HEK293 (cell line): ENCODE measurements around the gene LGR5.

Experiments
- CTCF ChIA-PET: fragments of 350-600 bp; formaldehyde crosslinking; extraction: SDS; loops from one replicate; lab custom pipeline; 2021; ENCODE audit warnings: antibody characterized with exemption; lab: Yijun Ruan, JAX
- POLR2A ChIA-PET: fragments of 300-600 bp; formaldehyde crosslinking; extraction: SDS; loops from one replicate; lab custom pipeline; 2020; ENCODE audit warnings: antibody characterized with exemption, inconsistent platforms; lab: Yijun Ruan, JAX
- H3K27ac ChIP-seq: fragments of 200-500 bp; sonication (Bioruptor generic); 2 replicates; pipeline ENCODE4 v1.5.1; 2014; ENCODE audit warnings: low read depth, low read length, control low read depth, inconsistent platforms; ENCODE audit errors: extremely low read depth
- H3K36me3 ChIP-seq, 2 experiments: fragments of 200-500 bp in 1 of 2; sonication (Bioruptor generic) in 1 of 2; 1 replicate in 1 of 2; 2 replicates in 1 of 2; pipeline ENCODE4 v1.5.1; 2014 to 2017; ENCODE audit warnings: inconsistent platforms in 2 of 2, low read length in 2 of 2; ENCODE audit not compliant: control insufficient read depth in 2 of 2, insufficient read depth in 1 of 2
- H3K4me1 ChIP-seq: fragments of 200-500 bp; sonication (Bioruptor generic); 2 replicates; pipeline ENCODE4 v1.5.1; 2014; ENCODE audit warnings: mild to moderate bottlenecking, low read length, inconsistent platforms; ENCODE audit not compliant: control insufficient read depth, insufficient read depth
- H3K4me3 ChIP-seq: 2 replicates; pipeline ENCODE4 v1.5.1; 2011; ENCODE audit warnings: low read depth, mild to moderate bottlenecking, control low read depth, low read length, moderate library complexity
- H3K9me3 ChIP-seq: fragments of 200-500 bp; sonication (Bioruptor generic); 2 replicates; pipeline ENCODE4 v1.5.1; 2014; ENCODE audit warnings: low read depth, low read length, inconsistent platforms; ENCODE audit not compliant: control insufficient read depth, insufficient read depth
- BCL11A ChIP-seq: fragments of 450-650 bp; formaldehyde crosslinking; IDR thresholded peaks from 2 replicates; pipeline ENCODE4 v1.5.1; 2016; ENCODE audit warnings: low read depth, missing biosample characterization, missing genetic modification characterization
- GLIS1 ChIP-seq: fragments of 450-650 bp; formaldehyde crosslinking; IDR thresholded peaks from 2 replicates; pipeline ENCODE4 v1.5.1; 2016; ENCODE audit warnings: missing biosample characterization, missing genetic modification characterization
- KLF16 ChIP-seq: fragments of 450-650 bp; formaldehyde crosslinking; IDR thresholded peaks from 2 replicates; pipeline ENCODE4 v1.5.1; 2017; ENCODE audit warnings: missing biosample characterization, missing genetic modification characterization
- RBAK ChIP-seq: fragments of 450-650 bp; formaldehyde crosslinking; IDR thresholded peaks from 2 replicates; pipeline ENCODE4 v1.5.1; 2016; ENCODE audit warnings: missing biosample characterization, missing genetic modification characterization
- SCRT2 ChIP-seq: fragments of 450-650 bp; formaldehyde crosslinking; IDR thresholded peaks from 2 replicates; pipeline ENCODE4 v1.5.1; 2016; ENCODE audit warnings: missing biosample characterization, missing genetic modification characterization
- SP3 ChIP-seq: fragments of 450-650 bp; formaldehyde crosslinking; IDR thresholded peaks from 2 replicates; pipeline ENCODE4 v1.5.1; 2016; ENCODE audit warnings: missing biosample characterization, missing genetic modification characterization
- SP7 ChIP-seq: fragments of 450-650 bp; formaldehyde crosslinking; IDR thresholded peaks from 2 replicates; pipeline ENCODE4 v1.5.1; 2016; ENCODE audit warnings: missing biosample characterization, missing genetic modification characterization
- ZBTB17 ChIP-seq: fragments of 450-650 bp; formaldehyde crosslinking; IDR thresholded peaks from 2 replicates; pipeline ENCODE4 v1.5.1; 2016; ENCODE audit warnings: missing biosample characterization, missing genetic modification characterization
- ZBTB44 ChIP-seq: fragments of 450-650 bp; IDR thresholded peaks from 2 replicates; pipeline ENCODE4 v1.5.1; 2018; ENCODE audit warnings: missing biosample characterization, mild to moderate bottlenecking, missing genetic modification characterization
- ZEB2 ChIP-seq: fragments of 450-650 bp; formaldehyde crosslinking; IDR thresholded peaks from 2 replicates; pipeline ENCODE4 v1.5.1; 2016; ENCODE audit warnings: missing biosample characterization, missing genetic modification characterization
- ZNF140 ChIP-seq: fragments of 450-650 bp; formaldehyde crosslinking; IDR thresholded peaks from 2 replicates; pipeline ENCODE4 v1.5.1; 2016; ENCODE audit warnings: missing biosample characterization, missing genetic modification characterization
- ZNF18 ChIP-seq: fragments of 450-650 bp; formaldehyde crosslinking; IDR thresholded peaks from 2 replicates; pipeline ENCODE4 v1.5.1; 2016; ENCODE audit warnings: missing biosample characterization, missing genetic modification characterization
- ZNF223 ChIP-seq: fragments of 450-650 bp; formaldehyde crosslinking; IDR thresholded peaks from 2 replicates; pipeline ENCODE4 v1.5.1; 2016; ENCODE audit warnings: missing biosample characterization, missing genetic modification characterization
- ZNF23 ChIP-seq: fragments of 450-650 bp; formaldehyde crosslinking; IDR thresholded peaks from 2 replicates; pipeline ENCODE4 v1.5.1; 2016; ENCODE audit warnings: missing biosample characterization, missing genetic modification characterization, borderline replicate concordance
- ZNF266 ChIP-seq: fragments of 450-650 bp; formaldehyde crosslinking; IDR thresholded peaks from 2 replicates; pipeline ENCODE4 v1.5.1; 2016; ENCODE audit warnings: missing biosample characterization, missing genetic modification characterization, low read depth
- ZNF350 ChIP-seq: fragments of 450-650 bp; formaldehyde crosslinking; IDR thresholded peaks from 2 replicates; pipeline ENCODE4 v1.5.0; 2017; ENCODE audit warnings: missing biosample characterization, mild to moderate bottlenecking, missing genetic modification characterization
- ZNF354C ChIP-seq: fragments of 450-650 bp; formaldehyde crosslinking; IDR thresholded peaks from 2 replicates; pipeline ENCODE4 v1.5.1; 2016; ENCODE audit warnings: missing biosample characterization, missing genetic modification characterization, low read depth, borderline replicate concordance
- ZNF394 ChIP-seq: fragments of 450-650 bp; formaldehyde crosslinking; IDR thresholded peaks from 2 replicates; pipeline ENCODE4 v1.5.1; 2016; ENCODE audit warnings: missing biosample characterization, missing genetic modification characterization, mild to moderate bottlenecking, moderate library complexity, borderline replicate concordance
- ZNF600 ChIP-seq: fragments of 450-650 bp; formaldehyde crosslinking; IDR thresholded peaks from 2 replicates; pipeline ENCODE4 v1.5.1; 2016; ENCODE audit warnings: missing biosample characterization, missing genetic modification characterization
- ZNF830 ChIP-seq: fragments of 450-650 bp; IDR thresholded peaks from 2 replicates; pipeline ENCODE4 v1.5.0; 2018; ENCODE audit warnings: missing biosample characterization, missing genetic modification characterization, low read depth, mild to moderate bottlenecking, moderate library complexity
- TF ChIP-seq, protein P1 (sequence below): fragments of 450-650 bp; formaldehyde crosslinking; IDR thresholded peaks from 2 replicates; pipeline ENCODE4 v1.5.1; 2016; ENCODE audit warnings: missing biosample characterization, missing genetic modification characterization
- TF ChIP-seq, protein P2 (sequence below): fragments of 450-650 bp; formaldehyde crosslinking; IDR thresholded peaks from 2 replicates; pipeline ENCODE4 v1.5.1; 2016; ENCODE audit warnings: missing biosample characterization, missing genetic modification characterization
- TF ChIP-seq, protein P3 (sequence below): fragments of 450-650 bp; formaldehyde crosslinking; IDR thresholded peaks from 2 replicates; pipeline ENCODE4 v1.5.1; 2016; ENCODE audit warnings: missing biosample characterization, missing genetic modification characterization

Gene LGR5

DNA sequence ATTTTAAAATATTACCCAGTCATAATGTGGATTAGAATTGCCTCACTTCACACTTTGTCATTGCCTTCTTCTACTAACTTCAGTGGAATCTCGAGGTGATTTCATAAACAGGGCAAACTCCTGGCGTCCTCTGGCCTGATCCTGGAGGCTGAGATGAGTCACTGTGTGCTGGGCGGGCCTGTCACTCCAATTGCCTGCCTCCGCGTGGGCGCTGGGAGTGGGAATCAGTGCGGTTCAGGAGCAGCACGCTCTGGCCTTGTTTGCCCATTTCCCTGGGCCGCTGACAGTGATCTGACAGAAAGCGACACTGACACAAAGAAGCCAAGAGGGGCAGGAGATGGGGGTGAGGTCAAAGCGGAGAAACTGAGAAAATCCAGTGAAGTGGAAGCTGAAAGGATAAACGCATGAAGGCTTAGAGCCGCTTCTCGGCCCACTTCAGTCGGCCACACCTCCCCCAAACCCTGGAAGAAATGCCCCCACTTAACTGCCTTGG, 29.7 kb downstream of the LGR5 start (continued):
- TF ChIP-seq, protein P1, sequence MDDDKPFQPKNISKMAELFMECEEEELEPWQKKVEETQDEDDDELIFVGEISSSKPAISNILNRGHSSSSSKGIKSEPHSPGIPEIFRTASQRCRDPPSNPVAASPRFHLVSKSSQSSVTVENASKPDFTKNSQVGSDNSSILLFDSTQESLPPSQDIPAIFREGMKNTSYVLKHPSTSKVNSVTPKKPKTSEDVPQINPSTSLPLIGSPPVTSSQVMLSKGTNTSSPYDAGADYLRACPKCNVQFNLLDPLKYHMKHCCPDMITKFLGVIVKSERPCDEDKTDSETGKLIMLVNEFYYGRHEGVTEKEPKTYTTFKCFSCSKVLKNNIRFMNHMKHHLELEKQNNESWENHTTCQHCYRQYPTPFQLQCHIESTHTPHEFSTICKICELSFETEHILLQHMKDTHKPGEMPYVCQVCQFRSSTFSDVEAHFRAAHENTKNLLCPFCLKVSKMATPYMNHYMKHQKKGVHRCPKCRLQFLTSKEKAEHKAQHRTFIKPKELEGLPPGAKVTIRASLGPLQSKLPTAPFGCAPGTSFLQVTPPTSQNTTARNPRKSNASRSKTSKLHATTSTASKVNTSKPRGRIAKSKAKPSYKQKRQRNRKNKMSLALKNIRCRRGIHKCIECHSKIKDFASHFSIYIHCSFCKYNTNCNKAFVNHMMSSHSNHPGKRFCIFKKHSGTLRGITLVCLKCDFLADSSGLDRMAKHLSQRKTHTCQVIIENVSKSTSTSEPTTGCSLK: no peak
- no peak for TF ChIP-seq ZNF354C (tag by site-specific recombination)
- peak; percentile 82 for TF ChIP-seq ZBTB17 (tag by site-specific recombination)
- TF ChIP-seq ZNF140 (tag by site-specific recombination): no peak
- peak; percentile 91 for TF ChIP-seq ZNF600
- TF ChIP-seq, protein P2, sequence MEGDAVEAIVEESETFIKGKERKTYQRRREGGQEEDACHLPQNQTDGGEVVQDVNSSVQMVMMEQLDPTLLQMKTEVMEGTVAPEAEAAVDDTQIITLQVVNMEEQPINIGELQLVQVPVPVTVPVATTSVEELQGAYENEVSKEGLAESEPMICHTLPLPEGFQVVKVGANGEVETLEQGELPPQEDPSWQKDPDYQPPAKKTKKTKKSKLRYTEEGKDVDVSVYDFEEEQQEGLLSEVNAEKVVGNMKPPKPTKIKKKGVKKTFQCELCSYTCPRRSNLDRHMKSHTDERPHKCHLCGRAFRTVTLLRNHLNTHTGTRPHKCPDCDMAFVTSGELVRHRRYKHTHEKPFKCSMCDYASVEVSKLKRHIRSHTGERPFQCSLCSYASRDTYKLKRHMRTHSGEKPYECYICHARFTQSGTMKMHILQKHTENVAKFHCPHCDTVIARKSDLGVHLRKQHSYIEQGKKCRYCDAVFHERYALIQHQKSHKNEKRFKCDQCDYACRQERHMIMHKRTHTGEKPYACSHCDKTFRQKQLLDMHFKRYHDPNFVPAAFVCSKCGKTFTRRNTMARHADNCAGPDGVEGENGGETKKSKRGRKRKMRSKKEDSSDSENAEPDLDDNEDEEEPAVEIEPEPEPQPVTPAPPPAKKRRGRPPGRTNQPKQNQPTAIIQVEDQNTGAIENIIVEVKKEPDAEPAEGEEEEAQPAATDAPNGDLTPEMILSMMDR (tag by site-specific recombination): no peak
- TF ChIP-seq ZNF18: peak; percentile 37; the same call in 1 of the 2 replicates
- TF ChIP-seq, protein P3, sequence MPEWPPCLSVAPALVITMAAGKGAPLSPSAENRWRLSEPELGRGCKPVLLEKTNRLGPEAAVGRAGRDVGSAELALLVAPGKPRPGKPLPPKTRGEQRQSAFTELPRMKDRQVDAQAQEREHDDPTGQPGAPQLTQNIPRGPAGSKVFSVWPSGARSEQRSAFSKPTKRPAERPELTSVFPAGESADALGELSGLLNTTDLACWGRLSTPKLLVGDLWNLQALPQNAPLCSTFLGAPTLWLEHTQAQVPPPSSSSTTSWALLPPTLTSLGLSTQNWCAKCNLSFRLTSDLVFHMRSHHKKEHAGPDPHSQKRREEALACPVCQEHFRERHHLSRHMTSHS: no peak

DNA sequence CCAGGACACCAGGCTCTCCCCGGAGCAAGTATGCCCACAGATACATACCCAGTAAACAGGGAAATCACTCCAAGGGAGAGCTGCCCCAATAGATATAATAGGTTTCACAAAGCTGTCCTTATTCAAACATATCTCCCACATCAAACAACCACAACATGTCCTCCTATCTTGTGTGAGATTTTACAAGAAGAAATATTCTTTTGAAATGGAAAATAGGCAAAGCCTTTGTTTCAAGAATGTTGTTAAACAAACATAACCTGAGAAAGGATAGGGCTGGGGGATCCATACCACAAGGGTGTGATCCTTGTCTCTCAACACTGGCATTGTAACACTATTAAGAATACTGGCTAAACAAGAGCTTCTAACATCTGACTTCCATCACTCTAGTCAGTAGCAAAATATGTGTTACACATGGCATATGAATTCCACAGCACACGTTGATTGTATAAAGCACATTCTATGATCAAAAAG, 32.9 kb downstream of the LGR5 start:
- no peaks in the 10 kb centered on the region for H3K9me3 ChIP-seq
- ChIA-PET POLR2A (no interaction called here), CTCF (no interaction called here)
- H3K27ac ChIP-seq: no peak overlapping the region
- H3K4me1 ChIP-seq: peaks cover 13% of the 10 kb centered on the region
- no peak overlapping the region for H3K4me3 ChIP-seq
- TF ChIP-seq SCRT2 (no peak), ZNF18 (no peak), ZNF23 (tag by site-specific recombination) (no peak), GLIS1 (no peak), ZEB2 (tag by site-specific recombination) (no peak)
- H3K36me3 ChIP-seq: no peaks in the 10 kb centered on the region

GRCh38 chr12:71474791-71475190, 35.2 kb downstream of the LGR5 start:
- Histone ChIP-seq H3K27ac (no peak overlapping the region), H3K4me3 (no peak overlapping the region), H3K9me3 (no peaks in the 10 kb centered on the region), H3K36me3 (no peaks in the 10 kb centered on the region), H3K4me1 (peaks cover 8% of the 10 kb centered on the region)
- ChIA-PET POLR2A (no interaction called here), CTCF (interaction anchor here (0.5 kb wide), 1 partner anchor 21 kb away, joined by 5 read pairs; no protein-coding TSS in a partner anchor)
- TF ChIP-seq SP3: no peak
- TF ChIP-seq ZNF350 (tag by site-specific recombination): no peak
- no peak for TF ChIP-seq ZNF223
- no peak for TF ChIP-seq ZBTB44 (tag by site-specific recombination)
- TF ChIP-seq KLF16 (tag by site-specific recombination): no peak
- no peak for TF ChIP-seq RBAK (tag by site-specific recombination)
- no peak for TF ChIP-seq ZNF830 (tag by site-specific recombination)
- TF ChIP-seq ZNF394 (tag by site-specific recombination): no peak
- TF ChIP-seq SP7 (tag by site-specific recombination): no peak
- no peak for TF ChIP-seq ZNF140 (tag by site-specific recombination)
- TF ChIP-seq BCL11A (tag by site-specific recombination): no peak
- no peak for TF ChIP-seq ZNF266 (tag by site-specific recombination)
